ENCODE measurements around the gene NABP1. TPM values are rescaled to one million over a fixed set of nuclear protein-coding genes. Genes with fewer than 3 reads are reported as not detected.
A peak's percentile ranks its signal among the peaks of the same experiment; 100 is the strongest.

Gene NABP1
- total and polyA plus RNA-seq, 2 experiments from 2014 or later: 19.6 to 40.0 TPM

- peak overlapping the region; percentile 77 for H3K27ac ChIP-seq
- H3K4me2 ChIP-seq: no peak overlapping the region
- H3K36me3 ChIP-seq (replicated peaks; ENCODE audit: insufficient read depth, low read depth): no peaks in the 10 kb centered on the region
These were observed 42.4 kb upstream of the NABP1 start for GRCh38 chr2:191635333-191636234.

GRCh38 chr2:191636235-191636543 is 41.7 kb upstream of the NABP1 start:
- peak overlapping the region; percentile 77 for H3K27ac ChIP-seq
- DNase-seq (ENCODE audit: low spot score): no peak
- H3K4me1 ChIP-seq (ENCODE audit: insufficient read depth): peaks cover 17% of the 10 kb centered on the region
- no peak overlapping the region for H3K4me2 ChIP-seq
- H3K9me3 ChIP-seq (ENCODE audit: low read depth): no peaks in the 10 kb centered on the region
- H3K79me2 ChIP-seq: no peaks in the 10 kb centered on the region
- no peaks in the 10 kb centered on the region for H3K27me3 ChIP-seq
- no peaks in the 10 kb centered on the region for H3K9me2 ChIP-seq (replicated peaks; ENCODE audit: insufficient read depth)
- TF ChIP-seq EZH2phosphoT487 (IDR thresholded peaks at IDR 0.05; ENCODE audit: low read depth, severe bottlenecking, unreplicated experiment): no peak
- TF ChIP-seq CTCF (IDR thresholded peaks at IDR 0.05; ENCODE audit: poor library complexity): no peak
- TF ChIP-seq EZH2 (IDR thresholded peaks at IDR 0.05; ENCODE audit: borderline replicate concordance): no peak
- H3K4me3 ChIP-seq: no peak overlapping the region
- no peak overlapping the region for H2AFZ ChIP-seq
- no peaks in the 10 kb centered on the region for H4K20me1 ChIP-seq (ENCODE audit: insufficient read depth, poor library complexity, severe bottlenecking)
- H3K36me3 ChIP-seq (replicated peaks; ENCODE audit: insufficient read depth, low read depth): no peaks in the 10 kb centered on the region

More at GRCh38 chr2:191635333-191636234, 42.4 kb upstream of the NABP1 start:
- no peak for DNase-seq (ENCODE audit: low spot score)
- Histone ChIP-seq H3K4me3 (no peak overlapping the region), H3K79me2 (no peaks in the 10 kb centered on the region), H3K9me2 (replicated peaks; ENCODE audit: insufficient read depth) (no peaks in the 10 kb centered on the region), H3K27me3 (no peaks in the 10 kb centered on the region), H3K9me3 (ENCODE audit: low read depth) (no peaks in the 10 kb centered on the region), H2AFZ (no peak overlapping the region), H3K4me1 (ENCODE audit: insufficient read depth) (peaks cover 17% of the 10 kb centered on the region), H4K20me1 (ENCODE audit: insufficient read depth, poor library complexity, severe bottlenecking) (no peaks in the 10 kb centered on the region)
- 80% methylated on average over 5 of the region's 5 CpGs for WGBS (ENCODE audit: low lambda C conversion rate, missing lambda C conversion rate)
- no peak for TF ChIP-seq EZH2phosphoT487 (IDR thresholded peaks at IDR 0.05; ENCODE audit: low read depth, severe bottlenecking, unreplicated experiment)
- no peak for TF ChIP-seq CTCF (IDR thresholded peaks at IDR 0.05; ENCODE audit: poor library complexity)
- no peak for TF ChIP-seq EZH2 (IDR thresholded peaks at IDR 0.05; ENCODE audit: borderline replicate concordance)

- H3K9me3 ChIP-seq (ENCODE audit: low read depth): no peaks in the 10 kb centered on the region
- H3K9me2 ChIP-seq (replicated peaks; ENCODE audit: insufficient read depth): no peaks in the 10 kb centered on the region
- no peak overlapping the region for H3K4me3 ChIP-seq
- no peaks in the 10 kb centered on the region for H4K20me1 ChIP-seq (ENCODE audit: insufficient read depth, poor library complexity, severe bottlenecking)
- H3K4me2 ChIP-seq: no peak overlapping the region
- no peak for DNase-seq (ENCODE audit: low spot score)
- H3K27me3 ChIP-seq: no peaks in the 10 kb centered on the region
- H3K79me2 ChIP-seq: no peaks in the 10 kb centered on the region
- H2AFZ ChIP-seq: no peak overlapping the region
- H3K36me3 ChIP-seq (replicated peaks; ENCODE audit: insufficient read depth, low read depth): no peaks in the 10 kb centered on the region
- WGBS (ENCODE audit: low lambda C conversion rate, missing lambda C conversion rate): 93% methylated on average over 1 of the region's 1 CpG
- H3K27ac ChIP-seq: peak overlapping the region; percentile 77
- TF ChIP-seq CTCF (IDR thresholded peaks at IDR 0.05; ENCODE audit: poor library complexity) (no peak), EZH2phosphoT487 (IDR thresholded peaks at IDR 0.05; ENCODE audit: low read depth, severe bottlenecking, unreplicated experiment) (no peak)
- H3K4me1 ChIP-seq (ENCODE audit: insufficient read depth): peaks cover 15% of the 10 kb centered on the region
These were observed 41.4 kb upstream of the NABP1 start for GRCh38 chr2:191636586-191636985.
